Hepatocyte (in vitro differentiated cells): Measurements from ENCODE around the gene CEL. TPM values are rescaled to one million over a fixed set of nuclear protein-coding genes. Genes with fewer than 3 reads are reported as not detected.
"Not testable (repeated sequence)": the region's sequence is repeated elsewhere in the genome, so short reads cannot be mapped to it uniquely, and the experiment has no call there.

Experiments
- DNase-seq: peaks from one replicate; pipeline ENCODE4 v3.0.0-alpha.2; 2016; ENCODE audit warnings: low spot score
- H2AFZ ChIP-seq: fragments of 200-600 bp; sonication (generic); 2 replicates; pipeline ENCODE4 v1.6.0; 2016; ENCODE audit warnings: antibody characterized with exemption, mild to moderate bottlenecking
- H3K27ac ChIP-seq: fragments of 200-600 bp; sonication (generic); 2 replicates; pipeline ENCODE4 v1.5.1; 2016; ENCODE audit warnings: mild to moderate bottlenecking
- H3K27me3 ChIP-seq: fragments of 200-600 bp; sonication (generic); 2 replicates; pipeline ENCODE4 v1.6.1; 2016
- H3K36me3 ChIP-seq: fragments of 200-600 bp; sonication (generic); replicated peaks from 2 replicates; pipeline ENCODE4 v1.5.1; 2016; ENCODE audit warnings: low read depth; ENCODE audit not compliant: insufficient read depth
- H3K4me1 ChIP-seq: fragments of 200-600 bp; sonication (generic); 2 replicates; pipeline ENCODE4 v1.5.1; 2016; ENCODE audit warnings: mild to moderate bottlenecking, moderate library complexity; ENCODE audit not compliant: insufficient read depth
- H3K4me2 ChIP-seq: fragments of 200-600 bp; sonication (generic); 2 replicates; pipeline ENCODE4 v1.6.0; 2016
- H3K4me3 ChIP-seq: fragments of 200-600 bp; sonication (generic); 2 replicates; pipeline ENCODE4 v1.5.1; 2016; ENCODE audit warnings: mild to moderate bottlenecking
- H3K79me2 ChIP-seq: fragments of 200-600 bp; sonication (generic); 2 replicates; pipeline ENCODE4 v1.6.0; 2017; ENCODE audit warnings: mild to moderate bottlenecking
- H3K9me2 ChIP-seq: fragments of 200-600 bp; sonication (generic); replicated peaks from 2 replicates; pipeline ENCODE4 v1.6.0; 2017; ENCODE audit warnings: mild to moderate bottlenecking; ENCODE audit not compliant: insufficient read depth
- H3K9me3 ChIP-seq: fragments of 200-600 bp; sonication (generic); 2 replicates; pipeline ENCODE4 v1.5.1; 2016; ENCODE audit warnings: low read depth, mild to moderate bottlenecking
- H4K20me1 ChIP-seq: fragments of 200-600 bp; sonication (generic); 2 replicates; pipeline ENCODE4 v1.6.0; 2016; ENCODE audit warnings: mild to moderate bottlenecking; ENCODE audit not compliant: insufficient read depth, poor library complexity, severe bottlenecking
- EZH2 ChIP-seq: fragments of 200-600 bp; sonication (generic); IDR thresholded peaks from 2 replicates; pipeline ENCODE4 v1.6.1; 2016; ENCODE audit warnings: antibody characterized with exemption, mild to moderate bottlenecking, borderline replicate concordance
- EZH2phosphoT487 ChIP-seq: fragments of 200-600 bp; sonication (generic); IDR thresholded peaks from one replicate; pipeline ENCODE4 v1.6.1; 2018; ENCODE audit warnings: antibody characterized with exemption, mild to moderate bottlenecking, low read depth, moderate library complexity; ENCODE audit not compliant: unreplicated experiment, severe bottlenecking
- WGBS: methylation state at CpG from one replicate; pipeline ENCODE4 v1.1.6; 2016; ENCODE audit warnings: low lambda C conversion rate; ENCODE audit errors: missing lambda C conversion rate; 5-methylcytosine and 5-hydroxymethylcytosine counted together
- polyA plus RNA-seq: library from polyadenylated mRNA; unstranded; fragments of >200 nt; fragmentation: Nextera tagmentation; extraction: Ambion mirVana; gene quantifications from 2 replicates; pipeline ENCODE4 v1.2.1, GENCODE V29; 2016
- total RNA-seq: library from RNA; depleted of rRNA; stranded (reverse); fragments of >200 nt; gene quantifications from 2 replicates; pipeline ENCODE4 v1.2.3, GENCODE V29; 2014
- TF ChIP-seq, protein P1 (sequence below): fragments of 200-600 bp; sonication (generic); IDR thresholded peaks from 2 replicates; pipeline ENCODE4 v1.5.1; 2016; ENCODE audit warnings: antibody characterized with exemption, mild to moderate bottlenecking; ENCODE audit not compliant: poor library complexity

CEL gene
- total and polyA plus RNA-seq, 2 experiments from 2014 or later = 4.4 to 5.9 TPM

DNA sequence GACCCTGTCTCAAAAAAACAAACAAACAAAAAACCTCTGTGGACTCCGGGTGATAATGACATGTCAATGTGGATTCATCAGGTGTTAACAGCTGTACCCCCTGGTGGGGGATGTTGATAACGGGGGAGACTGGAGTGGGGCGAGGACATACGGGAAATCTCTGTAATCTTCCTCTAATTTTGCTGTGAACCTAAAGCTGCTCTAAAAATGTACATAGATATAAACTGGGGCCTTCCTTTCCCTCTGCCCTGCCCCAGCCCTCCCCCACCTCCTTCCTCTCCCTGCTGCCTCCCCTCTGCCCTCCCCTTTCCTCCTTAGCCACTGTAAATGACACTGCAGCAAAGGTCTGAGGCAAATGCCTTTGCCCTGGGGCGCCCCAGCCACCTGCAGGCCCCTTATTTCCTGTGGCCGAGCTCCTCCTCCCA lies 1.4 kb upstream of the CEL start:
- no peaks in the 10 kb centered on the region for H3K27me3 ChIP-seq
- no peak for DNase-seq
- no peak for TF ChIP-seq EZH2
- H3K4me2 ChIP-seq = no peak overlapping the region
- peak overlapping the region; percentile 76 for H3K27ac ChIP-seq
- peaks cover 6% of the 10 kb centered on the region for H3K4me1 ChIP-seq
- no peaks in the 10 kb centered on the region for H4K20me1 ChIP-seq
- H3K9me3 ChIP-seq = no peaks in the 10 kb centered on the region
- H3K4me3 ChIP-seq = no peak overlapping the region
- H3K79me2 ChIP-seq = no peaks in the 10 kb centered on the region
- WGBS = 34% methylated on average over 5 of the region's 6 CpGs
- no peak overlapping the region for H2AFZ ChIP-seq
- no peaks in the 10 kb centered on the region for H3K36me3 ChIP-seq
- H3K9me2 ChIP-seq = no peaks in the 10 kb centered on the region

DNA sequence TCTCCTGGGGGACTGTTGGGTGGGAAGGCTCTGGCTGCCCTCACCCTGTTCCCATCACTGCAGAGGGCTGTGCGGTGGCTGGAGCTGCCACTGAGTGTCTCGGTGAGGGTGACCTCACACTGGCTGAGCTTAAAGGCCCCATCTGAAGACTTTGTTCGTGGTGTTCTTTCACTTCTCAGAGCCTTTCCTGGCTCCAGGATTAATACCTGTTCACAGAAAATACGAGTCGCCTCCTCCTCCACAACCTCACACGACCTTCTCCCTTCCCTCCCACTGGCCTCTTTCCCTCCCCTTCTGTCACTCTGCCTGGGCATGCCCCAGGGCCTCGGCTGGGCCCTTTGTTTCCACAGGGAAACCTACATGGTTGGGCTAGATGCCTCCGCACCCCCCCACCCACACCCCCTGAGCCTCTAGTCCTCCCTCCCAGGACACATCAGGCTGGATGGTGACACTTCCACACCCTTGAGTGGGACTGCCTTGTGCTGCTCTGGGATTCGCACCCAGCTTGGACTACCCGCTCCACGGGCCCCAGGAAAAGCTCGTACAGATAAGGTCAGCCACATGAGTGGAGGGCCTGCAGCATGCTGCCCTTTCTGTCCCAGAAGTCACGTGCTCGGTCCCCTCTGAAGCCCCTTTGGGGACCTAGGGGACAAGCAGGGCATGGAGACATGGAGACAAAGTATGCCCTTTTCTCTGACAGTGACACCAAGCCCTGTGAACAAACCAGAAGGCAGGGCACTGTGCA lies 590 bp upstream of the CEL start:
- not testable (repeated sequence) for H3K4me3 ChIP-seq, H3K9me2 ChIP-seq, H3K27me3 ChIP-seq, DNase-seq, H3K4me1 ChIP-seq, H4K20me1 ChIP-seq, H3K4me2 ChIP-seq, H3K36me3 ChIP-seq, H3K79me2 ChIP-seq, H3K9me3 ChIP-seq, H2AFZ ChIP-seq
- peak overlapping the region; percentile 77 for H3K27ac ChIP-seq
- WGBS = 64% methylated on average over 14 of the region's 14 CpGs

DNA sequence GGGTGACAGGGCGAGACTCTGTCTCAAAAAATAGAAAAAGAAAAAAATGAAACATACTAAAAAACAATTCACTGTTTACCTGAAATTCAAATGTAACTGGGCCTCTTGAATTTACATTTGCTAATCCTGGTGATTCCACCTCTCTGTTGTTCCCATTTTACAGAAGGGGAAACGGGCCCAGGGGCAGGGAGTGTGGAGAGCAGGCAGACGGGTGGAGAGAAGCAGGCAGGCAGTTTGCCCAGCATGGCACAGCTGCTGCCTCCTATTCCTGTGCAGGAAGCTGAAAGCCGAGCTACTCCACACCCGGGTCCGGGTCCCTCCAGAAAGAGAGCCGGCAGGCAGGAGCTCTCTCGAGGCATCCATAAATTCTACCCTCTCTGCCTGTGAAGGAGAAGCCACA lies 788 bp downstream of the CEL start:
- not testable (repeated sequence) for H3K27me3 ChIP-seq, H3K4me2 ChIP-seq, H2AFZ ChIP-seq, H3K79me2 ChIP-seq, H3K27ac ChIP-seq, H4K20me1 ChIP-seq, H3K36me3 ChIP-seq, H3K4me3 ChIP-seq, H3K9me2 ChIP-seq, H3K4me1 ChIP-seq, H3K9me3 ChIP-seq, DNase-seq
- 85% methylated on average over 6 of the region's 8 CpGs for WGBS

GRCh38 chr9:133063159-133063499 lies 1.3 kb downstream of the CEL start:
- no peaks in the 10 kb centered on the region for H3K27me3 ChIP-seq
- H3K79me2 ChIP-seq = no peaks in the 10 kb centered on the region
- WGBS = 92% methylated on average over 8 of the region's 8 CpGs
- H3K36me3 ChIP-seq = no peaks in the 10 kb centered on the region
- H3K4me3 ChIP-seq = no peak overlapping the region
- no peak overlapping the region for H3K4me2 ChIP-seq
- H3K27ac ChIP-seq = no peak overlapping the region
- H3K9me3 ChIP-seq = no peaks in the 10 kb centered on the region
- no peaks in the 10 kb centered on the region for H4K20me1 ChIP-seq
- TF ChIP-seq EZH2phosphoT487 (no peak), EZH2 (no peak)
- TF ChIP-seq, protein P1, sequence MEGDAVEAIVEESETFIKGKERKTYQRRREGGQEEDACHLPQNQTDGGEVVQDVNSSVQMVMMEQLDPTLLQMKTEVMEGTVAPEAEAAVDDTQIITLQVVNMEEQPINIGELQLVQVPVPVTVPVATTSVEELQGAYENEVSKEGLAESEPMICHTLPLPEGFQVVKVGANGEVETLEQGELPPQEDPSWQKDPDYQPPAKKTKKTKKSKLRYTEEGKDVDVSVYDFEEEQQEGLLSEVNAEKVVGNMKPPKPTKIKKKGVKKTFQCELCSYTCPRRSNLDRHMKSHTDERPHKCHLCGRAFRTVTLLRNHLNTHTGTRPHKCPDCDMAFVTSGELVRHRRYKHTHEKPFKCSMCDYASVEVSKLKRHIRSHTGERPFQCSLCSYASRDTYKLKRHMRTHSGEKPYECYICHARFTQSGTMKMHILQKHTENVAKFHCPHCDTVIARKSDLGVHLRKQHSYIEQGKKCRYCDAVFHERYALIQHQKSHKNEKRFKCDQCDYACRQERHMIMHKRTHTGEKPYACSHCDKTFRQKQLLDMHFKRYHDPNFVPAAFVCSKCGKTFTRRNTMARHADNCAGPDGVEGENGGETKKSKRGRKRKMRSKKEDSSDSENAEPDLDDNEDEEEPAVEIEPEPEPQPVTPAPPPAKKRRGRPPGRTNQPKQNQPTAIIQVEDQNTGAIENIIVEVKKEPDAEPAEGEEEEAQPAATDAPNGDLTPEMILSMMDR = no peak
- peaks cover 6% of the 10 kb centered on the region for H3K4me1 ChIP-seq
- no peak for DNase-seq
- no peaks in the 10 kb centered on the region for H3K9me2 ChIP-seq
- H2AFZ ChIP-seq = no peak overlapping the region

DNA sequence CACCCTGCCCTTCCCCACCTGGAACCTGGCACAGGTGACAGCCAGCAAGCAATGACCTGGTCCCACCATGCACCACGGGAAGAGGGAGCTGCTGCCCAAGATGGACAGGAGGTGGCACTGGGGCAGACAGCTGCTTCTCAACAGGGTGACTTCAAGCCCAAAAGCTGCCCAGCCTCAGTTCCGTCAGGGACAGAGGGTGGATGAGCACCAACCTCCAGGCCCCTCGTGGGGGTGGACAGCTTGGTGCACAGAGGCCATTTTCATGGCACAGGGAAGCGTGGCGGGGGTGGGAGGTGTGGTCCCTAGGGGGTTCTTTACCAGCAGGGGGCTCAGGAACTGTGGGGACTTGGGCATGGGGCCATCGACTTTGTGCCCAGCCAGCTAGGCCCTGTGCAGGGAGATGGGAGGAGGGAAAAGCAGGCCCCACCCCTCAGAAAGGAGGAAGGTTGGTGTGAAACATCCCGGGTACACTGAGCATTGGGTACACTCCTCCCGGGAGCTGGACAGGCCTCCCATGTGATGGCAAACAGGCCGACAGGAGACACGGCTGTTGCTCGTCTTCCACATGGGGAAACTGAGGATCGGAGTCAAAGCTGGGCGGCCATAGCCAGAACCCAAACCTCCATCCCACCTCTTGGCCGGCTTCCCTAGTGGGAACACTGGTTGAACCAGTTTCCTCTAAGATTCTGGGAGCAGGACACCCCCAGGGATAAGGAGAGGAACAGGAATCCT lies 1.9 kb downstream of the CEL start:
- Histone ChIP-seq H3K4me1 (peaks cover 6% of the 10 kb centered on the region), H3K36me3 (no peaks in the 10 kb centered on the region), H4K20me1 (no peaks in the 10 kb centered on the region), H3K9me3 (no peaks in the 10 kb centered on the region), H3K79me2 (no peaks in the 10 kb centered on the region), H3K4me3 (no peak overlapping the region), H3K9me2 (no peaks in the 10 kb centered on the region), H2AFZ (no peak overlapping the region), H3K4me2 (no peak overlapping the region), H3K27me3 (no peaks in the 10 kb centered on the region), H3K27ac (no peak overlapping the region)
- no peak for DNase-seq
- TF ChIP-seq EZH2phosphoT487 (no peak), EZH2 (no peak)
- TF ChIP-seq, protein P1 = no peak
- 92% methylated on average over 12 of the region's 14 CpGs for WGBS
